Measurements from ENCODE around the gene MANEAL.

Gene MANEAL

DNA sequence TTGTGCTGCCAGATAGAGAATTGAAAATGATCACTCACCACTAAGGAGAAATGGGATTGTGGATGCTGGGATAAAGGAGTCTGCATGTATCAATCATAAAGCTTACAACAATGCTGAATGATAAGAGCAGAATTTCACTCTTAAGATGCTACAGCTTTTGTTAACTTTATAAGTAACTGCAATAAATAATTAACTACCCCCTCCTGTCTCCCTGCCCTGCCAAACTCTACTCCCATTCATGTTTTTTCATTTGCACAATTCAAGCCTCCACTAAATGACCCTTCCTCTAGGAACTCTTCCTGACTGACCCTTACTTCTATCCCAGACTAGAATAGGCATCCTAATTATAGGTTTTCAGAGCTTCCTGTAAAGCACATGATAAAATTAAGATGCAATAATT is 50.9 kb downstream of the MANEAL start:
- no peaks in the 10 kb centered on the region for H3K36me3 ChIP-seq (ENCODE audit: control insufficient read depth, insufficient read depth, low read length)
- H3K9ac ChIP-seq (ENCODE audit: low read length), result no peak overlapping the region

GRCh38 chr1:37845049-37845646 is 51.5 kb downstream of the MANEAL start:
- Histone ChIP-seq H3K27me3 (ENCODE audit: control insufficient read depth, insufficient read depth, low read length) (no peaks in the 10 kb centered on the region), H3K4me3 (ENCODE audit: low read length) (no peak overlapping the region), H3K9ac (ENCODE audit: low read length) (no peak overlapping the region), H3K9me3 (ENCODE audit: control insufficient read depth, low read length) (no peaks in the 10 kb centered on the region), H3K4me1 (ENCODE audit: control insufficient read depth, insufficient read depth, low read length) (no peaks in the 10 kb centered on the region), H3K36me3 (ENCODE audit: control insufficient read depth, insufficient read depth, low read length) (no peaks in the 10 kb centered on the region)

More for the DNA sequence above, 50.9 kb downstream of the MANEAL start:
- H3K4me3 ChIP-seq (ENCODE audit: low read length), result no peak overlapping the region
- no peaks in the 10 kb centered on the region for H3K4me1 ChIP-seq (ENCODE audit: control insufficient read depth, insufficient read depth, low read length)
- no peaks in the 10 kb centered on the region for H3K27me3 ChIP-seq (ENCODE audit: control insufficient read depth, insufficient read depth, low read length)
- no peaks in the 10 kb centered on the region for H3K9me3 ChIP-seq (ENCODE audit: control insufficient read depth, low read length)

- no peaks in the 10 kb centered on the region for H3K36me3 ChIP-seq (ENCODE audit: control insufficient read depth, insufficient read depth, low read length)
- no peak overlapping the region for H3K9ac ChIP-seq (ENCODE audit: low read length)
- H3K4me1 ChIP-seq (ENCODE audit: control insufficient read depth, insufficient read depth, low read length), result no peaks in the 10 kb centered on the region
- no peaks in the 10 kb centered on the region for H3K9me3 ChIP-seq (ENCODE audit: control insufficient read depth, low read length)
- no peak overlapping the region for H3K4me3 ChIP-seq (ENCODE audit: low read length)
- H3K27me3 ChIP-seq (ENCODE audit: control insufficient read depth, insufficient read depth, low read length), result no peaks in the 10 kb centered on the region
Measured at GRCh38 chr1:37845786-37846185, 52.1 kb downstream of the MANEAL start.

DNA sequence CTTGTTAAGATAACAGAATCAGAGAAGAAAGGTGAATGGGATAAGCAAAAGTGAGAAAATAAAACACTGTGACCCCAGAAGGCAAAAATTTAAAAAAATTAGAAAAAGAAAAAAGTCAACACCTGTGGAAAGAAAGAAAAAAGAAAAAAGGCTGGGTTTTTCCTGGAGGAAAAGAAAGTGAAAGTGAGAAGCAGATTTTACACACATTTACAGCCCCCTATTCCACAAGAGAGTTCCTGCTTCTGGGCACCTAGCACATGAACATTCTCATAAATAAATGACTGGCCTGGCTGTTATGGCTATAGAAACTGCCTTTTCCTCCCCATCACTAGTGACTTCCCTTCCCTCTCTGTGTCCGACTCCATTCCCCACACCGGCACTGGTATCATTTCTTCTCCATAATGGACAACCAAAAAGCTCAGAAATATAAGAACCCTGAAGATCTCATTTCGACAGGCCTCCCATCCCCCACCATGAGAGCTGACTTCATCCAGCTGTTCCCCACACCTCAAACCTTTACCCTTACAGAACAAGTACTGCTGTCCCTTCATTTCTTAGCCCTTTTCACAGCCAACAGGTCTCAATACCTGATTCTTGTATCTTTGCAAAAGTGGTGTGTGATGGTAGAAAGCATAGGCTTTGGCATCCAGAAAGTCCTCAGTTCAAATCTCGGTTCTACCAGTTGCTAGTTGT is 53.1 kb downstream of the MANEAL start:
- no peaks in the 10 kb centered on the region for H3K27me3 ChIP-seq (ENCODE audit: control insufficient read depth, insufficient read depth, low read length)
- H3K9me3 ChIP-seq (ENCODE audit: control insufficient read depth, low read length), result no peaks in the 10 kb centered on the region
- no peak overlapping the region for H3K9ac ChIP-seq (ENCODE audit: low read length)
- no peak overlapping the region for H3K4me3 ChIP-seq (ENCODE audit: low read length)
- no peaks in the 10 kb centered on the region for H3K4me1 ChIP-seq (ENCODE audit: control insufficient read depth, insufficient read depth, low read length)
- no peaks in the 10 kb centered on the region for H3K36me3 ChIP-seq (ENCODE audit: control insufficient read depth, insufficient read depth, low read length)

GRCh38 chr1:37849480-37849879 is 55.8 kb downstream of the MANEAL start:
- Histone ChIP-seq H3K36me3 (ENCODE audit: control insufficient read depth, insufficient read depth, low read length) (no peaks in the 10 kb centered on the region), H3K4me1 (ENCODE audit: control insufficient read depth, insufficient read depth, low read length) (peaks cover 3% of the 10 kb centered on the region)

GRCh38 chr1:37850352-37850955 is 56.8 kb downstream of the MANEAL start:
- Histone ChIP-seq H3K4me3 (ENCODE audit: low read length) (no peak overlapping the region), H3K4me1 (ENCODE audit: control insufficient read depth, insufficient read depth, low read length) (peaks cover 3% of the 10 kb centered on the region), H3K9me3 (ENCODE audit: control insufficient read depth, low read length) (no peaks in the 10 kb centered on the region), H3K9ac (ENCODE audit: low read length) (no peak overlapping the region), H3K36me3 (ENCODE audit: control insufficient read depth, insufficient read depth, low read length) (no peaks in the 10 kb centered on the region), H3K27me3 (ENCODE audit: control insufficient read depth, insufficient read depth, low read length) (no peaks in the 10 kb centered on the region)

More at GRCh38 chr1:37849480-37849879, 55.8 kb downstream of the MANEAL start:
- Histone ChIP-seq H3K9me3 (ENCODE audit: control insufficient read depth, low read length) (no peaks in the 10 kb centered on the region), H3K27me3 (ENCODE audit: control insufficient read depth, insufficient read depth, low read length) (no peaks in the 10 kb centered on the region), H3K4me3 (ENCODE audit: low read length) (no peak overlapping the region), H3K9ac (ENCODE audit: low read length) (no peak overlapping the region)

Data from mucosa of stomach (tissue), 1 donor.